H1 (cell line): ENCODE measurements around the gene EVI5.

Source experiments
- BACH1 ChIP-seq: IDR thresholded peaks from 2 replicates; pipeline ENCODE4 v1.6.1; 2012; ENCODE audit warnings: low read length, improper control_type of control experiment
- CHD2 ChIP-seq: IDR thresholded peaks from 2 replicates; pipeline ENCODE4 v1.6.1; 2012; ENCODE audit warnings: low read length, improper control_type of control experiment
- CTCF ChIP-seq, 3 experiments: IDR thresholded peaks; 1 replicate in 2 of 3; 2 replicates in 1 of 3; pipeline versions ENCODE4 v1.5.1 to v1.6.1; 2011; ENCODE audit warnings: low read length in 3 of 3, mild to moderate bottlenecking in 3 of 3, inconsistent platforms in 2 of 3, low read depth in 1 of 3, moderate library complexity in 1 of 3; ENCODE audit not compliant: insufficient read depth in 1 of 3; ENCODE audit errors: control extremely low read depth in 1 of 3
- EP300 ChIP-seq, 2 experiments: IDR thresholded peaks; 1 replicate in 1 of 2; 2 replicates in 1 of 2; pipeline ENCODE4 v1.6.1; 2011 to 2012; ENCODE audit warnings: low read depth in 2 of 2, low read length in 2 of 2, mild to moderate bottlenecking in 2 of 2, borderline replicate concordance in 1 of 2, inconsistent platforms in 1 of 2, moderate library complexity in 1 of 2
- EZH2 ChIP-seq: fragments of 200-600 bp; sonication (generic); IDR thresholded peaks from 2 replicates; pipeline ENCODE4 v1.7.1; 2012; ENCODE audit warnings: low read depth, mild to moderate bottlenecking, moderate library complexity, low read length, inconsistent platforms; ENCODE audit not compliant: severe bottlenecking
- MAFK ChIP-seq: IDR thresholded peaks from 2 replicates; pipeline ENCODE4 v1.6.1; 2012; ENCODE audit warnings: low read depth, mild to moderate bottlenecking, improper control_type of control experiment, low read length
- MAX ChIP-seq: IDR thresholded peaks from 2 replicates; pipeline ENCODE4 v1.6.1; 2012; ENCODE audit warnings: inconsistent platforms
- POLR2A ChIP-seq, 2 experiments: IDR thresholded peaks; 1 replicate in 1 of 2; 2 replicates in 1 of 2; pipeline ENCODE4 v1.6.1; 2011; ENCODE audit warnings: low read depth in 2 of 2, low read length in 2 of 2, mild to moderate bottlenecking in 2 of 2; ENCODE audit errors: control extremely low read depth in 1 of 2
- POLR2AphosphoS5 ChIP-seq: IDR thresholded peaks from 2 replicates; pipeline ENCODE4 v1.6.1; 2011; ENCODE audit warnings: low read depth, low read length
- SIN3A ChIP-seq, 2 experiments: IDR thresholded peaks in 1 of 2; conservative IDR thresholded peaks in 1 of 2; 2 replicates each; pipeline ENCODE4 v1.6.1; 2011 to 2012; ENCODE audit warnings: low read length in 2 of 2, improper control_type of control experiment in 1 of 2, low read depth in 1 of 2, mild to moderate bottlenecking in 1 of 2
- SP2 ChIP-seq: IDR thresholded peaks from 2 replicates; pipeline ENCODE4 v1.6.1; 2012; ENCODE audit warnings: mild to moderate bottlenecking, low read length, inconsistent platforms

GRCh38 chr1:92554216-92554615 lies 230.7 kb downstream of the EVI5 start:
- no peak for TF ChIP-seq SIN3A (conservative IDR thresholded peaks at IDR 0.05 in 1 of 2, IDR thresholded peaks at IDR 0.05 in 1 of 2; ENCODE audit: low read depth in 1 of 2, low read length in 2 of 2)
- TF ChIP-seq EZH2: no peak
- no peak for TF ChIP-seq POLR2A (IDR thresholded peaks at IDR 0.05; ENCODE audit: control extremely low read depth in 1 of 2, low read depth in 2 of 2, low read length in 2 of 2)
- TF ChIP-seq POLR2AphosphoS5: no peak
- no peak for TF ChIP-seq CTCF (IDR thresholded peaks at IDR 0.05; ENCODE audit: control extremely low read depth in 1 of 3, insufficient read depth in 1 of 3, low read depth in 1 of 3, low read length in 3 of 3)
- TF ChIP-seq MAX: no peak
- TF ChIP-seq MAFK: no peak
- no peak for TF ChIP-seq BACH1
- TF ChIP-seq CHD2: no peak
- no peak for TF ChIP-seq EP300 (IDR thresholded peaks at IDR 0.05; ENCODE audit: borderline replicate concordance in 1 of 2, low read depth in 2 of 2, low read length in 2 of 2)
- no peak for TF ChIP-seq SP2
